GM19099 (cell line): ENCODE data around the gene KCNB1.

Experiments
- POLR2A ChIP-seq: IDR thresholded peaks from 3 replicates; pipeline ENCODE4 v1.6.1; 2011; ENCODE audit warnings: low read depth; ENCODE audit not compliant: insufficient read length; ENCODE audit errors: extremely low read depth

Gene KCNB1

GRCh38 chr20:49399329-49399728 is 83.1 kb downstream of the KCNB1 start:
- no peak for TF ChIP-seq POLR2A

- TF ChIP-seq POLR2A: no peak
Measured at GRCh38 chr20:49398401-49399144, 83.9 kb downstream of the KCNB1 start.

GRCh38 chr20:49397525-49397924 is 84.9 kb downstream of the KCNB1 start:
- TF ChIP-seq POLR2A: no peak

- no peak for TF ChIP-seq POLR2A
Measured at GRCh38 chr20:49396230-49396629, 86.2 kb downstream of the KCNB1 start.

- TF ChIP-seq POLR2A: no peak
Measured at GRCh38 chr20:49395659-49396058, 86.8 kb downstream of the KCNB1 start.

GRCh38 chr20:49395183-49395582 is 87.3 kb downstream of the KCNB1 start:
- TF ChIP-seq POLR2A: no peak

- TF ChIP-seq POLR2A: no peak
Measured at GRCh38 chr20:49394757-49395156, 87.7 kb downstream of the KCNB1 start.

- no peak for TF ChIP-seq POLR2A
Measured at GRCh38 chr20:49394264-49394663, 88.2 kb downstream of the KCNB1 start.

- TF ChIP-seq POLR2A: no peak
Measured at GRCh38 chr20:49393803-49394202, 88.7 kb downstream of the KCNB1 start.

GRCh38 chr20:49392745-49393144 is 89.7 kb downstream of the KCNB1 start:
- TF ChIP-seq POLR2A: no peak

GRCh38 chr20:49391404-49392245 is 90.8 kb downstream of the KCNB1 start:
- no peak for TF ChIP-seq POLR2A

GRCh38 chr20:49389854-49390253 is 92.6 kb downstream of the KCNB1 start:
- no peak for TF ChIP-seq POLR2A

GRCh38 chr20:49388744-49389143 is 93.7 kb downstream of the KCNB1 start:
- no peak for TF ChIP-seq POLR2A

- TF ChIP-seq POLR2A: no peak
Measured at GRCh38 chr20:49387581-49387939, 94.9 kb downstream of the KCNB1 start.

- no peak for TF ChIP-seq POLR2A
Measured at GRCh38 chr20:49386848-49387580, 95.5 kb downstream of the KCNB1 start.
